ENCODE results near the gene CSRP3. TPM values are rescaled to one million over a fixed set of nuclear protein-coding genes. Genes with fewer than 3 reads are reported as not detected.

Gene CSRP3
- 1,720 TPM for total RNA-seq
- long read RNA-seq, transcript CSRP3-201 (6 exons, 971 nt), result major isoform, 605 of 920 reads
- long read RNA-seq, transcript CSRP3-204 (4 exons, 890 nt), result minor isoform, 6 of 920 reads
- long read RNA-seq, partial matches to known transcripts, result 287 of 920 reads
- long read RNA-seq, other reads (novel, unspliced or antisense), result 17 of 920 reads

- no peak for DNase-seq (ENCODE audit: missing footprints)
- intact Hi-C loops (cut with DNase I), result no loop called here
- peak; percentile 89 for ATAC-seq
Observed at GRCh38 chr11:19201737-19202605, at the start of gene CSRP3. CSRP3 (minus strand) TSS chr11:19201983; CDS start chr11:19192448, 9,535 bp downstream.

GRCh38 chr11:19251577-19251976 is 49.8 kb upstream of the CSRP3 start:
- intact Hi-C loops (cut with DNase I), result no loop called here
- ATAC-seq, result no peak
- DNase-seq (ENCODE audit: missing footprints), result no peak

GRCh38 chr11:19246816-19247215 is 45.0 kb upstream of the CSRP3 start:
- intact Hi-C loops (cut with DNase I), result loop anchor here (10.0 kb wide), 1 partner anchor 172 kb away; no protein-coding TSS in a partner anchor
- DNase-seq (ENCODE audit: missing footprints) (no peak), ATAC-seq (no peak)

- ATAC-seq, result no peak
- intact Hi-C loops (cut with DNase I), result loop anchor here (10.0 kb wide), 1 partner anchor 171 kb away; no protein-coding TSS in a partner anchor
- no peak for DNase-seq (ENCODE audit: missing footprints)
Observed at GRCh38 chr11:19245351-19245750, 43.6 kb upstream of the CSRP3 start.

- no peak for ATAC-seq
- intact Hi-C loops (cut with DNase I), result loop anchor here (10.0 kb wide), 1 partner anchor 170 kb away; no protein-coding TSS in a partner anchor
Observed at GRCh38 chr11:19244621-19245020, 42.8 kb upstream of the CSRP3 start.

GRCh38 chr11:19244084-19244483 is 42.3 kb upstream of the CSRP3 start:
- ATAC-seq, result no peak
- intact Hi-C loops (cut with DNase I), result loop anchor here (10.0 kb wide), 1 partner anchor 169 kb away; no protein-coding TSS in a partner anchor
- no peak for DNase-seq (ENCODE audit: missing footprints)

More at GRCh38 chr11:19244621-19245020, 42.8 kb upstream of the CSRP3 start:
- no peak for DNase-seq (ENCODE audit: missing footprints)

GRCh38 chr11:19243613-19244012 is 41.8 kb upstream of the CSRP3 start:
- ATAC-seq (no peak), DNase-seq (ENCODE audit: missing footprints) (no peak)
- intact Hi-C loops (cut with DNase I), result loop anchor here (10.0 kb wide), 1 partner anchor 169 kb away; no protein-coding TSS in a partner anchor

GRCh38 chr11:19243143-19243542 is 41.4 kb upstream of the CSRP3 start:
- ATAC-seq, result no peak
- no peak for DNase-seq (ENCODE audit: missing footprints)

GRCh38 chr11:19242179-19242932 is 40.6 kb upstream of the CSRP3 start:
- intact Hi-C loops (cut with DNase I), result loop anchor here (10.0 kb wide), 1 partner anchor 168 kb away; no protein-coding TSS in a partner anchor
- DNase-seq (ENCODE audit: missing footprints) (no peak), ATAC-seq (no peak)

More at GRCh38 chr11:19243143-19243542, 41.4 kb upstream of the CSRP3 start:
- intact Hi-C loops (cut with DNase I), result loop anchor here (10.0 kb wide), 1 partner anchor 168 kb away; no protein-coding TSS in a partner anchor

- intact Hi-C loops (cut with DNase I), result loop anchor here (10.0 kb wide), 1 partner anchor 167 kb away; no protein-coding TSS in a partner anchor
- DNase-seq (ENCODE audit: missing footprints) (peak; percentile 71), ATAC-seq (peak; percentile 55)
Observed at GRCh38 chr11:19241260-19242178, 39.7 kb upstream of the CSRP3 start.

GRCh38 chr11:19240420-19241259 is 38.9 kb upstream of the CSRP3 start, which contains the start of gene E2F8:
E2F8 (minus strand) TSS chr11:19240945; CDS start chr11:19240121, 824 bp downstream.
- intact Hi-C loops (cut with DNase I), result loop anchor here (10.0 kb wide), 1 partner anchor 166 kb away; no protein-coding TSS in a partner anchor
- DNase-seq (ENCODE audit: missing footprints), result peak; percentile 94
- ATAC-seq, result peak; percentile 97

GRCh38 chr11:19239039-19239438 is 37.3 kb upstream of the CSRP3 start:
- no peak for DNase-seq (ENCODE audit: missing footprints)
- intact Hi-C loops (cut with DNase I), result loop anchor here (5.0 kb wide), 1 partner anchor 42 kb away; no protein-coding TSS in a partner anchor
- no peak for ATAC-seq

GRCh38 chr11:19237813-19238212 is 36.0 kb upstream of the CSRP3 start:
- ATAC-seq, result no peak
- DNase-seq (ENCODE audit: missing footprints), result no peak
- intact Hi-C loops (cut with DNase I), result loop anchor here (5.0 kb wide), 1 partner anchor 41 kb away; no protein-coding TSS in a partner anchor

- intact Hi-C loops (cut with DNase I), result loop anchor here (5.0 kb wide), 1 partner anchor 40 kb away; no protein-coding TSS in a partner anchor
- DNase-seq (ENCODE audit: missing footprints) (no peak), ATAC-seq (no peak)
Observed at GRCh38 chr11:19237381-19237780, 35.6 kb upstream of the CSRP3 start.

- ATAC-seq, result no peak
- no peak for DNase-seq (ENCODE audit: missing footprints)
- intact Hi-C loops (cut with DNase I), result no loop called here
Observed at GRCh38 chr11:19234231-19234817, 32.5 kb upstream of the CSRP3 start.

GRCh38 chr11:19232910-19233503 is 31.2 kb upstream of the CSRP3 start:
- no peak for ATAC-seq

More at GRCh38 chr11:19232910-19233503, 31.2 kb upstream of the CSRP3 start:
- DNase-seq (ENCODE audit: missing footprints), result no peak
- intact Hi-C loops (cut with DNase I), result no loop called here

Data from Right ventricle myocardium inferior (tissue), 1 donor.